Measurements from ENCODE around the gene PIEZO1. TPM values are rescaled to one million over a fixed set of nuclear protein-coding genes. Genes with fewer than 3 reads are reported as not detected.

Gene PIEZO1
- total RNA-seq, 3 donors from 2014 or later: 71.4 to 218 (median 129) TPM

- intact Hi-C loops (cut with DNase I, micrococcal nuclease): no loop called here
- no peak for ATAC-seq
- no peak overlapping the region for H3K4me3 ChIP-seq
- no peaks in the 10 kb centered on the region for H3K36me3 ChIP-seq (ENCODE audit: low read depth)
- no peaks in the 10 kb centered on the region for H3K9me3 ChIP-seq
- no peak for TF ChIP-seq CTCF (IDR thresholded peaks at IDR 0.05)
- no peak for DNase-seq
- peaks cover 58% of the 10 kb centered on the region for H3K4me1 ChIP-seq (ENCODE audit: low read depth)
Measured at GRCh38 chr16:88766975-88767374, 18.0 kb downstream of the PIEZO1 start.

GRCh38 chr16:88764913-88765349, 20.1 kb downstream of the PIEZO1 start:
- Histone ChIP-seq H3K4me3 (no peak overlapping the region), H3K4me1 (ENCODE audit: low read depth) (peaks cover 63% of the 10 kb centered on the region)
- no peak for TF ChIP-seq CTCF (IDR thresholded peaks at IDR 0.05)

GRCh38 chr16:88764080-88764479, 20.9 kb downstream of the PIEZO1 start:
- H3K4me3 ChIP-seq: no peak overlapping the region
- intact Hi-C loops (cut with DNase I, micrococcal nuclease): no loop called here
- H3K36me3 ChIP-seq (ENCODE audit: low read depth): no peaks in the 10 kb centered on the region
- ATAC-seq: no peak
- no peaks in the 10 kb centered on the region for H3K9me3 ChIP-seq
- DNase-seq: no peak
- H3K4me1 ChIP-seq (ENCODE audit: low read depth): peaks cover 63% of the 10 kb centered on the region
- no peak for TF ChIP-seq CTCF (IDR thresholded peaks at IDR 0.05)

More at GRCh38 chr16:88764913-88765349, 20.1 kb downstream of the PIEZO1 start:
- DNase-seq (no peak), ATAC-seq (no peak)
- Histone ChIP-seq H3K9me3 (no peaks in the 10 kb centered on the region), H3K36me3 (ENCODE audit: low read depth) (no peaks in the 10 kb centered on the region)
- intact Hi-C loops (cut with DNase I, micrococcal nuclease): no loop called here

- H3K36me3 ChIP-seq (ENCODE audit: low read depth): no peaks in the 10 kb centered on the region
- peak in 1 of 3 donors; percentile 48 for DNase-seq
- no peak for TF ChIP-seq CTCF (IDR thresholded peaks at IDR 0.05)
- H3K4me1 ChIP-seq (ENCODE audit: low read depth): peaks cover 63% of the 10 kb centered on the region
- H3K9me3 ChIP-seq: no peaks in the 10 kb centered on the region
- no peak overlapping the region for H3K4me3 ChIP-seq
- ATAC-seq: no peak
- intact Hi-C loops (cut with DNase I, micrococcal nuclease): no loop called here
Measured at GRCh38 chr16:88763502-88764053, 21.4 kb downstream of the PIEZO1 start.

- TF ChIP-seq CTCF (IDR thresholded peaks at IDR 0.05): no peak
- no peaks in the 10 kb centered on the region for H3K9me3 ChIP-seq
- DNase-seq (no peak), ATAC-seq (no peak)
- H3K36me3 ChIP-seq (ENCODE audit: low read depth): no peaks in the 10 kb centered on the region
- H3K4me3 ChIP-seq: no peak overlapping the region
- intact Hi-C loops (cut with DNase I, micrococcal nuclease): no loop called here
- peaks cover 57% of the 10 kb centered on the region for H3K4me1 ChIP-seq (ENCODE audit: low read depth)
Measured at GRCh38 chr16:88762941-88763340, 22.1 kb downstream of the PIEZO1 start.
